Measurements from ENCODE around the gene SUN1. TPM values are rescaled to one million over a fixed set of nuclear protein-coding genes. Genes with fewer than 3 reads are reported as not detected.

SUN1 gene
- total RNA-seq, 1 experiment from 2014 or later: 158 TPM

GRCh38 chr7:833601-834258 lies 1.5 kb downstream of the SUN1 start:
- Mint-ChIP-seq H3K4me3 (no peak overlapping the region), H3K27ac (0 out of 2 replicates have a peak overlapping the region, but pooled peaks have one; percentile 68)
- DNase-seq (ENCODE audit: low spot score): no peak

GRCh38 chr7:834277-834676 lies 2.0 kb downstream of the SUN1 start:
- CTCF ChIA-PET: interaction anchor here (4.1 kb wide), 1 partner anchor 47 kb away, joined by 17 read pairs; no protein-coding TSS in a partner anchor
- TF ChIP-seq ATF1 (CRISPR knock-in tag; IDR thresholded peaks at IDR 0.05) (no peak), ZNF219 (CRISPR knock-in tag; IDR thresholded peaks at IDR 0.05; ENCODE audit: borderline replicate concordance) (no peak), ETV6 (CRISPR knock-in tag; IDR thresholded peaks at IDR 0.05) (no peak), ELF4 (CRISPR knock-in tag; IDR thresholded peaks at IDR 0.05; ENCODE audit: low read depth) (no peak), ATF3 (CRISPR knock-in tag; conservative IDR thresholded peaks at IDR 0.05) (no peak), NR3C1 (CRISPR knock-in tag; conservative IDR thresholded peaks at IDR 0.05; ENCODE audit: low read depth) (no peak), E2F1 (CRISPR knock-in tag; IDR thresholded peaks at IDR 0.05) (no peak), ZNF671 (CRISPR knock-in tag; IDR thresholded peaks at IDR 0.05) (no peak), ZNF425 (CRISPR knock-in tag; conservative IDR thresholded peaks at IDR 0.05) (no peak), ERG (CRISPR knock-in tag; IDR thresholded peaks at IDR 0.05) (no peak), HMGXB4 (CRISPR knock-in tag; IDR thresholded peaks at IDR 0.05) (no peak), FOXJ3 (CRISPR knock-in tag; IDR thresholded peaks at IDR 0.05; ENCODE audit: borderline replicate concordance) (no peak), JUN (CRISPR knock-in tag; IDR thresholded peaks at IDR 0.05) (no peak), CBFB (CRISPR knock-in tag; IDR thresholded peaks at IDR 0.05; ENCODE audit: low read depth) (no peak), PRDM15 (CRISPR knock-in tag; IDR thresholded peaks at IDR 0.05) (no peak), ZNF416 (CRISPR knock-in tag; IDR thresholded peaks at IDR 0.05) (no peak)

More at GRCh38 chr7:833601-834258, 1.5 kb downstream of the SUN1 start:
- Mint-ChIP-seq H3K9me3 (no peaks in the 10 kb centered on the region), H3K4me1 (peaks cover 53% of the 10 kb centered on the region), H3K36me3 (peaks cover 30% of the 10 kb centered on the region), H3K27me3 (ENCODE audit: low read depth) (no peaks in the 10 kb centered on the region)
- no peak for ATAC-seq
- TF ChIP-seq OVOL2 (CRISPR knock-in tag; IDR thresholded peaks at IDR 0.05; ENCODE audit: borderline replicate concordance) (no peak), ZNF425 (CRISPR knock-in tag; conservative IDR thresholded peaks at IDR 0.05) (no peak), MYBL2 (CRISPR knock-in tag; IDR thresholded peaks at IDR 0.05) (no peak), GRHL2 (CRISPR knock-in tag; IDR thresholded peaks at IDR 0.05; ENCODE audit: insufficient replicate concordance, severe bottlenecking) (no peak), TEAD4 (CRISPR knock-in tag; IDR thresholded peaks at IDR 0.05) (no peak)
- POLR2A ChIA-PET: no interaction called here
- CTCF ChIA-PET: interaction anchor here (1.4 to 4.1 kb wide), 2 partner anchors 40 to 47 kb away, joined by 4 to 17 read pairs; no protein-coding TSS in a partner anchor

More at GRCh38 chr7:834277-834676, 2.0 kb downstream of the SUN1 start:
- Mint-ChIP-seq H3K36me3 (peaks cover 35% of the 10 kb centered on the region), H3K27ac (peak overlapping the region; percentile 92), H3K4me1 (peaks cover 47% of the 10 kb centered on the region), H3K9me3 (no peaks in the 10 kb centered on the region), H3K27me3 (ENCODE audit: low read depth) (no peaks in the 10 kb centered on the region), H3K4me3 (no peak overlapping the region)
- no peak for ATAC-seq
- no peak for DNase-seq (ENCODE audit: low spot score)
- POLR2A ChIA-PET: no interaction called here
